NCI-H526 treated with DMSO at 0.1 percent for 48 hours (cell line): ENCODE measurements around the gene ABCG2.
"Not testable (repeated sequence)": the region's sequence is repeated elsewhere in the genome, so short reads cannot be mapped to it uniquely, and the experiment has no call there.

Experiments
- DNase-seq: peaks from one replicate; lab custom pipeline; 2025; lab: John Stamatoyannopoulos, UW

ABCG2 gene

GRCh38 chr4:88112856-88113255 is 45.6 kb downstream of the ABCG2 start:
- DNase-seq: no peak

GRCh38 chr4:88110826-88111225 is 47.6 kb downstream of the ABCG2 start:
- no peak for DNase-seq

GRCh38 chr4:88109123-88109881 is 49.1 kb downstream of the ABCG2 start:
- DNase-seq: no peak

GRCh38 chr4:88108747-88109122 is 49.7 kb downstream of the ABCG2 start:
- no peak for DNase-seq

GRCh38 chr4:88108108-88108465 is 50.4 kb downstream of the ABCG2 start:
- not testable (repeated sequence) for DNase-seq

GRCh38 chr4:88107406-88108107 is 50.9 kb downstream of the ABCG2 start:
- DNase-seq: no peak

- no peak for DNase-seq
Measured at GRCh38 chr4:88106205-88106604, 52.2 kb downstream of the ABCG2 start.

- DNase-seq: no peak
Measured at GRCh38 chr4:88104902-88105610, 53.4 kb downstream of the ABCG2 start.

GRCh38 chr4:88102026-88102425 is 56.4 kb downstream of the ABCG2 start:
- DNase-seq: no peak

- no peak for DNase-seq
Measured at GRCh38 chr4:88101165-88101564, 57.3 kb downstream of the ABCG2 start.

- DNase-seq: no peak
Measured at GRCh38 chr4:88098993-88099752, 59.3 kb downstream of the ABCG2 start.

- DNase-seq: no peak
Measured at GRCh38 chr4:88097781-88098180, 60.7 kb downstream of the ABCG2 start.

- DNase-seq: no peak
Measured at GRCh38 chr4:88097301-88097700, 61.1 kb downstream of the ABCG2 start.

- DNase-seq: no peak
Measured at GRCh38 chr4:88093874-88094273, 64.6 kb downstream of the ABCG2 start.

GRCh38 chr4:88091378-88091777 is 67.1 kb downstream of the ABCG2 start:
- DNase-seq: no peak

GRCh38 chr4:88090898-88091297 is 67.5 kb downstream of the ABCG2 start:
- DNase-seq: no peak

- no peak for DNase-seq
Measured at GRCh38 chr4:88087004-88087403, 71.4 kb downstream of the ABCG2 start.

- DNase-seq: no peak
Measured at GRCh38 chr4:88080626-88081025, 77.8 kb downstream of the ABCG2 start.

GRCh38 chr4:88078579-88078978 is 79.9 kb downstream of the ABCG2 start:
- no peak for DNase-seq

GRCh38 chr4:88077911-88078524 is 80.4 kb downstream of the ABCG2 start:
- DNase-seq: no peak

GRCh38 chr4:88075336-88075735 is 83.1 kb downstream of the ABCG2 start:
- no peak for DNase-seq

GRCh38 chr4:88070031-88070430 is 88.4 kb downstream of the ABCG2 start:
- no peak for DNase-seq
